H1 (cell line): Measurements from ENCODE around the gene PXMP4.

Experiments
- EZH2 ChIP-seq: fragments of 200-600 bp; sonication (generic); IDR thresholded peaks from 2 replicates; pipeline ENCODE4 v1.7.1; 2012; ENCODE audit warnings: low read depth, mild to moderate bottlenecking, moderate library complexity, low read length, inconsistent platforms; ENCODE audit not compliant: severe bottlenecking
- POLR2A ChIP-seq, 2 experiments: IDR thresholded peaks; 1 replicate in 1 of 2; 2 replicates in 1 of 2; pipeline ENCODE4 v1.6.1; 2011; ENCODE audit warnings: low read depth in 2 of 2, low read length in 2 of 2, mild to moderate bottlenecking in 2 of 2; ENCODE audit errors: control extremely low read depth in 1 of 2
- TF ChIP-seq, protein P1 (sequence below): IDR thresholded peaks from 2 replicates; pipeline ENCODE4 v1.6.1; 2011; ENCODE audit warnings: low read length, improper control_type of control experiment

DNA sequence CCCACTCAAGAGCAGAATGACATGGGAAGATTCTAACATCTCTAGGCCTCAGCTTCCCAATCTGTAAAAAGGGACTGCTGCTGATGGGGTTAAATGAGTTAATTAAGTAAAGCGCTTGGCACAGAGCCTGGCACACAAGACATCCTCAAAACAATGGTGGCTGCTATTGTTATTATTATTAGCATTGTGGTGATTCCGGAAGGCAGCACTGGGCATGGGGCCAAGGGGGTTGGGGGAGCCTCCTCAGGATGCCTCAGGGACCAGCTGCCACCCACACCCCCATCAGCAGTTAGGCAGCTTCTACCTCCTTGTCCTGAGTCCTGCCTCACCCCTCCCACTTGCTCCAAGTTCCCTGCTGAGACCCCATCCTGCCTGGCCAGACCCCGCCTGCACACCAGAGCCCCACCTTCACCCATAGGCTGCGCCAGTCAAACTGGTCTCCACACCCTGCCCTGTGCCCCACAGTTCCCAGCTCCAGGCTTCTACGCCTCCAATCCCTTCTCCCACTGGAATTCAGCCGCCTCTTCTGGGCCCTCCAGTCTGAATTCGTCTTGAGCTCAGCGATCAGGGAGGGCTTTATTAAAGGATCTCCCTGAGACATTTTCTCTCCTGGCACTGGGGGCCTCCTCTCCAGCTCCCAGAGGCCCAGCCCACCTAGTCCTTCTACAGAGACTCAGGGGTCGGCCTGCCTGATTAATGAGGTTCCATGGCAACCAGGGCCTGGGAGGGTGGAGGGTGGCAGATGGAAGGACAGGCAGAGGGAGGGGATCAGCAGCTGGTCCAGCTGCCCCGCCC, 35.4 kb downstream of the PXMP4 start:
- TF ChIP-seq POLR2A (IDR thresholded peaks at IDR 0.05; ENCODE audit: control extremely low read depth in 1 of 2, low read depth in 2 of 2, low read length in 2 of 2) (no peak), EZH2 (no peak)
- TF ChIP-seq, protein P1, sequence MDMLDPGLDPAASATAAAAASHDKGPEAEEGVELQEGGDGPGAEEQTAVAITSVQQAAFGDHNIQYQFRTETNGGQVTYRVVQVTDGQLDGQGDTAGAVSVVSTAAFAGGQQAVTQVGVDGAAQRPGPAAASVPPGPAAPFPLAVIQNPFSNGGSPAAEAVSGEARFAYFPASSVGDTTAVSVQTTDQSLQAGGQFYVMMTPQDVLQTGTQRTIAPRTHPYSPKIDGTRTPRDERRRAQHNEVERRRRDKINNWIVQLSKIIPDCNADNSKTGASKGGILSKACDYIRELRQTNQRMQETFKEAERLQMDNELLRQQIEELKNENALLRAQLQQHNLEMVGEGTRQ: no peak
